Measurements from ENCODE around the gene AOPEP. TPM values are rescaled to one million over a fixed set of nuclear protein-coding genes. Genes with fewer than 3 reads are reported as not detected.

AOPEP gene
- total and polyA plus RNA-seq, 12 donors = 110 to 250 (median 161) TPM

DNA sequence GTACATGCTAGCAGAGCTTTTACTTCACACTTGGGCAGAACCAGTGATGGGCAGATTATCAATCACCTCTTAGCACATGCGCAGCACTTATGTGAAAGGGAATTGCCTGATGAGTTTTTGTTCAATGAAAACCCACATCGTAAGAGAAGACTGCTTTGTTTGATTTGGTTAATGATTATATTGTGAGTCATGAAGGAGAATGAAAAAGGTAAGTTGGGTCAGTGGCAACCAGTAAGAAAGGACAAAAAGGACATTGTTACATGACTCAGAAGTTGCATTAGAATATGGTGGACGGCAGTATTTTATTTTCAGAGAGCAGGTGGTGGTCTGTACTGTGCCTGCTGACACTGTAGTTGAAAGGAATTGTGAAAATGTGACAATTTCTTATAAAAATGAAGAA is 127.4 kb downstream of the AOPEP start:
- Histone ChIP-seq H3K36me3 (no peaks in the 10 kb centered on the region), H3K4me3 (no peak overlapping the region), H3K27me3 (no peaks in the 10 kb centered on the region), H3K27ac (no peak overlapping the region), H3K9me3 (peaks cover 0 to 8% (median 0%) of the 10 kb centered on the region in 11 donors), H3K4me1 (peaks cover 0 to under 1% (median 0%) of the 10 kb centered on the region in 9 donors)
- WGBS, 2 donors = 92 to 98% methylated on average over 3 of the region's 3 CpGs
- intact Hi-C loops (cut with DNase I) = no loop called here
- ATAC-seq (no peak), DNase-seq (no peak)
- TF ChIP-seq, protein P1, sequence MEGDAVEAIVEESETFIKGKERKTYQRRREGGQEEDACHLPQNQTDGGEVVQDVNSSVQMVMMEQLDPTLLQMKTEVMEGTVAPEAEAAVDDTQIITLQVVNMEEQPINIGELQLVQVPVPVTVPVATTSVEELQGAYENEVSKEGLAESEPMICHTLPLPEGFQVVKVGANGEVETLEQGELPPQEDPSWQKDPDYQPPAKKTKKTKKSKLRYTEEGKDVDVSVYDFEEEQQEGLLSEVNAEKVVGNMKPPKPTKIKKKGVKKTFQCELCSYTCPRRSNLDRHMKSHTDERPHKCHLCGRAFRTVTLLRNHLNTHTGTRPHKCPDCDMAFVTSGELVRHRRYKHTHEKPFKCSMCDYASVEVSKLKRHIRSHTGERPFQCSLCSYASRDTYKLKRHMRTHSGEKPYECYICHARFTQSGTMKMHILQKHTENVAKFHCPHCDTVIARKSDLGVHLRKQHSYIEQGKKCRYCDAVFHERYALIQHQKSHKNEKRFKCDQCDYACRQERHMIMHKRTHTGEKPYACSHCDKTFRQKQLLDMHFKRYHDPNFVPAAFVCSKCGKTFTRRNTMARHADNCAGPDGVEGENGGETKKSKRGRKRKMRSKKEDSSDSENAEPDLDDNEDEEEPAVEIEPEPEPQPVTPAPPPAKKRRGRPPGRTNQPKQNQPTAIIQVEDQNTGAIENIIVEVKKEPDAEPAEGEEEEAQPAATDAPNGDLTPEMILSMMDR (IDR thresholded peaks at IDR 0.05) = no peak

DNA sequence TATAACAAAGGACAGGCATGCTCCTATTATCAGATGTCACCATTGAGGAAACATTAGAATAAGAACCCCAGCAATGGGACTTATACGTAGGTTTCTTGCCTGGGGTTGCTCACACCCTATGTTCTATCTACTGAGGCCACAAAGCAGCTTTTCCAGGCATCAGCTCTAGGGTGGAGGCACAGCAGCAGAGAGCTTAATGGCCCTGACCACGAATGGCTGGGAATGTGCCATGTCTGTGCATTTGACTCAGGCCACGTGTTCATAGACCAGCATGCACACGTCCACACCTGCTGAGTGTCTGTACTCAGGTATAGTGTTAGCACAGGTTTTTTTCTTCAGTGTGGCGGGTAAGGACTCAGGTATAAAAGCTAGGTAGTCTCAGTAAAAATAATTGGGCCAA is 129.4 kb downstream of the AOPEP start:
- 92 to 95% methylated on average over 5 of the region's 5 CpGs for WGBS, 2 donors

DNA sequence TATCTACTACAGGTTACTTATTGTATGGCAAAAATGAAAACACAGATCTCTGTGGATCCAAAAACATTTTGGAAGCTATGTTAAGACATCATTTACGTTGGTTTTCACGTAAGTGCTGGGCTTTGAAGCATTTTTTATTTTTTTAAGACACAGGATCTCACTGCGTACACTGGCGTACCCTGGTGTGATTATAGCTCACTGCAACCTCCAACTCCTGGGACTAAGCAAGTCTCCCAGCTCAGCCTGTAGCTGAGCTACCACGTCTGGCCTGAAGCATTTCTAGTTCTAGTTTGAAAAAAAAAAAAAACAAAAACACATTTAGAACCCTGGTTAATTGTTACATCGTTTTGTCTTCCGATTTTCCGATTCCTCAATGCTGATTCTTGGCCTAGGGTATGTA is 131.3 kb downstream of the AOPEP start:
- Histone ChIP-seq H3K27ac (no peak overlapping the region), H3K4me1 (peaks cover 0 to 22% (median 0%) of the 10 kb centered on the region in 9 donors), H3K9me3 (peaks cover 0 to 8% (median 0%) of the 10 kb centered on the region in 11 donors), H3K27me3 (no peaks in the 10 kb centered on the region), H3K36me3 (no peaks in the 10 kb centered on the region), H3K4me3 (no peak overlapping the region)
- TF ChIP-seq, protein P1 (IDR thresholded peaks at IDR 0.05) = no peak
- DNase-seq (no peak), ATAC-seq (no peak)
- WGBS, 2 donors = 92 to 99% methylated on average over 8 of the region's 8 CpGs
- intact Hi-C loops (cut with DNase I) = no loop called here

More for the DNA sequence above, 129.4 kb downstream of the AOPEP start:
- H3K27me3 ChIP-seq = no peaks in the 10 kb centered on the region
- no peak for DNase-seq
- TF ChIP-seq, protein P1 (IDR thresholded peaks at IDR 0.05) = no peak
- intact Hi-C loops (cut with DNase I) = no loop called here
- no peak overlapping the region for H3K27ac ChIP-seq
- H3K36me3 ChIP-seq = no peaks in the 10 kb centered on the region
- ATAC-seq = no peak
- H3K9me3 ChIP-seq = peaks cover 0 to 8% (median 0%) of the 10 kb centered on the region in 11 donors
- H3K4me3 ChIP-seq = no peak overlapping the region
- H3K4me1 ChIP-seq = peaks cover 0 to 7% (median 0%) of the 10 kb centered on the region in 9 donors

DNA sequence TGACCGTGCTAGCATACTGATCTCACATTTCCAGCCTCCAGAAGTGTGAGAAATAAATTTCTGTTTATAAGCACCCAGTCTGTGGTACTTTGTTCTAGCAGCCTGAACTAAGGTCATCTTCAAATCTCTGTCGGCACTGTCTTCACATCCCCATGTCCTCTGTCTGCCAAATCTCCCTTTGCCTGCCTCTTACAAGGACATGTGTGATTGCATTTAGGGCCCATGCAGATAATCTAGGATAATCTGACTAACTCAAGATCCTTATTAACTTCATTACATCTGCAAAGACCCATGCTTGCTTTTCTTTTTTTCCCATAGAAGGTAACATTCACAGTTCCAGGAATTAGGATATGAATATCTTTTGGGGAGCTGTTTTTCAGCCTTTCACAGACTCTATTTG is 132.7 kb downstream of the AOPEP start:
- intact Hi-C loops (cut with DNase I) = no loop called here
- H3K4me3 ChIP-seq = no peak overlapping the region
- peaks cover 0 to 8% (median 0%) of the 10 kb centered on the region in 11 donors for H3K9me3 ChIP-seq
- TF ChIP-seq, protein P1 (IDR thresholded peaks at IDR 0.05) = no peak
- no peak for ATAC-seq
- peaks cover 0 to 30% (median 8%) of the 10 kb centered on the region in 9 donors for H3K4me1 ChIP-seq
- no peak overlapping the region for H3K27ac ChIP-seq
- DNase-seq = no peak
- H3K36me3 ChIP-seq = no peaks in the 10 kb centered on the region
- WGBS, 2 donors = 67% methylated on average over 2 of the region's 2 CpGs
- no peaks in the 10 kb centered on the region for H3K27me3 ChIP-seq
